ENCODE data around the gene RAET1G.

DNA sequence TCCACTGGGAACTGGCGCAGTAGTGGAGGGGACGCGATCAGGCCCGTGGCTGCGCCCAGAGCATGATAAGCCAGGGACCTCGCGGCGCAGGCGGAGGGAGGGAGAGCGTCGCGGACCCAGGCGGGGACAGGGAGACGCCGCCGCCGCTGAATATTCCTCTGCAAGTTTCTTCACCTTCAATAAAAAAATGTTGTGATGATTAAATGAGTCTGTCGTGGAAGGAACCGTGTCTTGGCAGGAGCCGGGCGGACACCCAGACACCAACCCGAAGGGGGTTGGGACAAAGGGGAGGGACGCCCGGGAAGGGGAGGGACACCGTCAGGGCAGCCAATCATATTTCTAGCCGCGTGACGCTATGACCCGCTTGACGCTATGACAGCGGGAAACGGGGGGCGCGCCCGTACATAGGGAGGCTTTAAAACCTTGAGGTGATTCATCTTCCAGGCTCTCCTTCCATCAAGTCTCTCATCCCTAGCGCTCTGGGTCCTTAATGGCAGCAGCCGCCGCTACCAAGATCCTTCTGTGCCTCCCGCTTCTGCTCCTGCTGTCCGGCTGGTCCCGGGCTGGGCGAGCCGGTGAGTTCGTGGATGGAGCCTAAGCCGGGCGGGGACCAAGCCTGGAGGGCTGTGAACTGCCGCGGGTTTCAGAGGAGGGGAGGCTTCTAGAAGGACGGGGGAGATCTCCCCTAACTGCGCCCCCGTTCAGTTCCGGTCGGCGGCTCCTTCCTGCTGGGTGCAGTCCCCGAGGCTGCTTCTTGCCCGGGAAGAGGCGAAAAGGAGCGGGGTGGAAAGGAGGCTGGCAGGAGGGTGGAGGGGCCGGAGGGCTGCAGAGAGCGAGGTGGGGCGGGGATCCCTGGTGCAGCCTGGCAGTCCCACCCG is 18.9 kb upstream of the RAET1G start, which contains the start of gene ULBP2:
- no peak for TF ChIP-seq POLR2A (IDR thresholded peaks at IDR 0.05)
- TF ChIP-seq, protein P1, sequence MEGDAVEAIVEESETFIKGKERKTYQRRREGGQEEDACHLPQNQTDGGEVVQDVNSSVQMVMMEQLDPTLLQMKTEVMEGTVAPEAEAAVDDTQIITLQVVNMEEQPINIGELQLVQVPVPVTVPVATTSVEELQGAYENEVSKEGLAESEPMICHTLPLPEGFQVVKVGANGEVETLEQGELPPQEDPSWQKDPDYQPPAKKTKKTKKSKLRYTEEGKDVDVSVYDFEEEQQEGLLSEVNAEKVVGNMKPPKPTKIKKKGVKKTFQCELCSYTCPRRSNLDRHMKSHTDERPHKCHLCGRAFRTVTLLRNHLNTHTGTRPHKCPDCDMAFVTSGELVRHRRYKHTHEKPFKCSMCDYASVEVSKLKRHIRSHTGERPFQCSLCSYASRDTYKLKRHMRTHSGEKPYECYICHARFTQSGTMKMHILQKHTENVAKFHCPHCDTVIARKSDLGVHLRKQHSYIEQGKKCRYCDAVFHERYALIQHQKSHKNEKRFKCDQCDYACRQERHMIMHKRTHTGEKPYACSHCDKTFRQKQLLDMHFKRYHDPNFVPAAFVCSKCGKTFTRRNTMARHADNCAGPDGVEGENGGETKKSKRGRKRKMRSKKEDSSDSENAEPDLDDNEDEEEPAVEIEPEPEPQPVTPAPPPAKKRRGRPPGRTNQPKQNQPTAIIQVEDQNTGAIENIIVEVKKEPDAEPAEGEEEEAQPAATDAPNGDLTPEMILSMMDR (IDR thresholded peaks at IDR 0.05), result no peak
